Activated CD4-positive, alpha-beta T cell treated with anti-CD3 and anti-CD28 coated beads for 1 hour (primary cell): ENCODE measurements around the gene OTULINL.
A peak's percentile ranks its signal among the peaks of the same experiment; 100 is the strongest.

Source experiments
- DNase-seq: peaks from one replicate; pipeline ENCODE4 v3.0.0-alpha.2; 2020

OTULINL gene

DNA sequence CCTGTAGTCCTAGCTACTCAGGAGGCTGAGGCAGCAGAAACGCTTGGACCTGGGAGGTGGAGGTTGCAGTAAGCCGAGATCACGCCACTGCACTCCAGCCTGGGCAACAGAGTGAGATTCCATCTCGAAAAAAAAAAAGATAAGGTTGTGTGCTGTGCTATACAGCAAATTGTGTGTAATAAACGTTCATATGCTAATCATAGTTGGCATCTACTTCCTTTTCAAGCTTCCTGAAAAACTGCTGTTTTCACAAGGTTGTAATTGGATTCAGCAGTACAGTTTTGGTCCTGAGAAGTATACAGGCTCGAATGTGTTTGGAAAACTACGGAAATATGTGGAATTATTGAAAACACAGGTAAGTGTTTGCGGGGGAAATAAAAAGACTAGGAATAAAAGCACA lies 25.5 kb downstream of the OTULINL start:
- DNase-seq, result no peak

DNA sequence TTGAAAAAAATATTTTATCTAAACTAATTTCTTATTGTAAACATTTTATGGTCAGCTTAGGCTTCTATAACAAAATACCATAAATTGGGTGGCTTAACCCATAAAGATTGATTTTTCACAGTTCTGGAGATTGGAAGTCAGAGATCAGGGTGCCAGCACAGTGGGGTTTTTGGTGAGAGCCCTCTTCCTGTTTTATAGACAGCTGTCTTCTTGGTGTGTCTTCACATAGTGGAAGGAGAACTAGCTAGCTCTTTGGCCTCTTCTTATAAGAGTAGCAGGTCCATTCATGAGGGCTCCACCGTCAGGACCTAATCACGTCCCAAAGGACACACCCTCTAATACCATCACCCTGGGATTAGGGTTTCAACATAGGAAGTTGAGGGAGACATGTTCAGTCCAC lies 26.6 kb downstream of the OTULINL start:
- no peak for DNase-seq

DNA sequence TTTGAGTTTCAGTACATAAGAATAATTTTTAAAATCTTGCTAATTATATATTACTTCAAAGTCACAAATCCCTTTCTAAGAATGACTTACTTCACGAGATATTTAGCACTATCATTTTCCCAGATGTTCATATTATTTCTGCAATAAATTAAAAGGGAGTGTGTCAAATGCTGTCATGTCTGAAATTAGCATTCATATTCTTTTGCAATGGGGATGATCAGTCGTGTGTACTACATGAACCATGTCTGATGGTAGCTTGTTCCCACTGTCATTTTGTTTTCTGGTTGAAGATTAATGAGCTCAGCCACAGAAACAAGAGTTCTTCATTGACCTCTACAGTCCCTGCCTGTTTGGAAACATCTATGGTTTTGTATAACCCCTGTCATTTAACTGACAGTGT lies 30.1 kb downstream of the OTULINL start:
- no peak for DNase-seq

DNA sequence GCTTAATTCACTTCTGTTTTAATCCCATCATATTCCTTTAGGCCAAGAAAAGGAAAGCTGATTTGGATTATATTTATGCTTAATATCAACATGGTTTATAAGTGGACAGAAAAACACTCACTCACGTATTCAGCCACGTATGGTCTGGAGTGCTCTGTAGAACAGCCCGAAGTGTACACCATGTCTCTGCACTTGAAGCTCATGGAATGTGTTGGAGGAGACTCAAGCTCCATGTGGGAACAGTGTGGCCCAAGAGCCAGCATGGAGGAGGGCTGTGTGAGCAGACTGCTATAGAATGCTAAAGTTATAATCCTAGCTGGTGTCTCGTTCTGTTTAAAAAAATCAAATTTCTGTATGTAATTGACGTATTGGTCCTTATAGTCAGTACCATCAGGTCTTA lies 32.9 kb downstream of the OTULINL start:
- no peak for DNase-seq

DNA sequence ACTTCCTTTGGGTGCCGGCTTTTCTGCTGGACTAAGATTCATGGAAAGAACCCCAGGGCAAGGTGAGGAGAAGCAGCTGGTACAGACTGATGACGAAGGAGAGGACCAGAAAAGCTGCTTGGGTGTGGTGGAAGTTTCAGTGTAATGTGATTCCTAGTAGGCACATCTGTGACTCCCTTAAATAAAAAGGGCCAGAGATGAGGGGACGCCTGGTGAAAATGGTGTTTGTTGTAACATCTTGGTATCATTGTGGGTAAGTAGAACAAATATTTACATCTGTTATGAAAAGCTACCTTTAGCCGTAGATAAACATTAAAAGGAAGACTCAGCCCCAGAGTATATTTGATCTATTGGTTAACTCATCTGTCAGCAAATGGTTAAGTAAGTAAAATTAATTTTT lies 33.8 kb downstream of the OTULINL start:
- DNase-seq, result no peak

DNA sequence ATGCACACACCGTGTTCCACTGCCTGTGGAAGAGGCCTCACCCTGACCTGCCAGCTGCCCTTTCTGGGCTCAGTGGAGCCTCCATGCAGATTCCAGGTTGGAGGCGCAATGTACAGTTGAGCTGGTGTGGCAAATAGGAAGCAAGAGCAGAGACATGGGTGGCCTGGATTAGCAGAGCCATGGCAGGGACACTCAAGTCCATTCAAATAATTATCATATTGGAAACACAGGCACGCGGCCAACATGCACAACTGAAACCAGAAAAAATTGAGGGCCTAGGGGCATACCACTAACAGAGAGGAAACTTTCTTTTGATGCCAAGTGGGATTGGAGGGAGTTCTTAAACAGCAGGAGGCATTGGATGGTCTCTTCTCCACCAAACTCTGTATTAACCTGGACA lies 35.8 kb downstream of the OTULINL start:
- DNase-seq, result no peak

DNA sequence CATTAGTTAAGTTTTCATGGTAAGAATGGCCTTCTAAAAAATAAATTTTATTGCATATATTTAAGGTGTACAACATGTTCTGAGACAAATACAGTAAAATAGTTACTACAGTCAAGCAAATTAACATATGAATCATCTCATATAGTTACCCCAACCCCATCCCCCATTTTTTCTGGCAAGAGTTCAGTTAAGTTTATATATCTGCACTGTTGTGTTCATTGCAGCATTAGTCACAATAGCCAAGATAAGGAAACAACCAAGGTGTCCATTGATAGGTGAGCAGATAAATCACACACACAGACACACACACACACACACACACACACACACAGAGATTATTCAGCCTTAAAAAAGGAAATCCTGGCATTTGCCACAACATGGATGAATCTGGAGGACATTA lies 45.7 kb downstream of the OTULINL start:
- DNase-seq, result no peak

DNA sequence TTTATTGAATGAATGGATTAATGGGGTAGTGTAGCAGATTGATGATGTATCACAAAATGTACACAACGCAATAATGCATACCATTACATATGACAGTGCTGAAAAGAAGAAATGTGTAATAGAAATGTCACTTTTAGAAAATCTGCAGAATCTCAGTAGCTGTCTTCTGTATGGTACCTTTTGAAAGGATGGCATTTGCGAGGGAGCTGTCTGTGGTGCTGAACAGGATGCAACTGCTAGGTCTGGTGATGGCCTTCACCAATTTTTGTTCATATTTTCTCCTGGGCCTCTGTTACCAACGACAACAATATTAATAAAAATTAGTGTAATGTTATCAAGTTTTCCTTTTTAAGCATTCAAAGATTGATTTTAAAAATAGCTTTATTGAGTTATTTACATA lies 46.8 kb downstream of the OTULINL start:
- peak; percentile 23 for DNase-seq

DNA sequence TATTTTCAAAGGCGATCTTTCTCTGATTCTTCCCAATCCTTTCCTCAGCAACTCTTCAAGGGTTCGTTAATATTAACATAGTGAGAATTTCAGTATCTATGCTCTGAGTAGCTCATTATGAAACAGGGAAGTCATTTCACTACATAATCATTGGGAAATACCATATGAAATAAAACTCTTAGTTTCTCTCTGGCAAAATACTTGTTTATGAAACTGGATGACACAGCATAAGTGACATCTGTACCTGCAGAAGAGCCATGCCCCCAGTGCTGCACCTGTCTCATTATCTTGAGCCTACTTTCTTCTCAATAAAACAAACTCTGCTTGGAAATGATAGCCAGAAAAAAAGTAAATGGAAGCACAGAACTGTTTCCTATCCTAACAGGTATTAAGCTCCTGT lies 49.1 kb downstream of the OTULINL start:
- no peak for DNase-seq

DNA sequence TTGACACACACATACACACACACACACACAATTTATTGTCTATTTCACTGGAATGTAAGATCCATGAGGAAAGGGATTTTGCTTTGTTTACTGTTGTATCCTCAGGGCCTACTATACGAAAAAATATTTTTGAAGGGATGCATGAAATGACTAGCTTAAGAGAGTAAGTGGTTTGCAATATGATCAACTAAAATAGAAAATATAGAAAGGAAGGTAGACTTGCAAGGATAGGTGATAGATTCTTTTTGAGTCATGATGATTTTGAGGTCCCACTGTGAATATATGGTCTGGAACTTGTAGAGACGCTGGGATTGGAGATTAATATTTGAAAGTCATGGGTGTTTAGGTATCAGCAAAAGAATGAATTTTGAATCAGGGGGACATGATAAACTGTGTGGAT lies 54.1 kb downstream of the OTULINL start:
- DNase-seq, result no peak

DNA sequence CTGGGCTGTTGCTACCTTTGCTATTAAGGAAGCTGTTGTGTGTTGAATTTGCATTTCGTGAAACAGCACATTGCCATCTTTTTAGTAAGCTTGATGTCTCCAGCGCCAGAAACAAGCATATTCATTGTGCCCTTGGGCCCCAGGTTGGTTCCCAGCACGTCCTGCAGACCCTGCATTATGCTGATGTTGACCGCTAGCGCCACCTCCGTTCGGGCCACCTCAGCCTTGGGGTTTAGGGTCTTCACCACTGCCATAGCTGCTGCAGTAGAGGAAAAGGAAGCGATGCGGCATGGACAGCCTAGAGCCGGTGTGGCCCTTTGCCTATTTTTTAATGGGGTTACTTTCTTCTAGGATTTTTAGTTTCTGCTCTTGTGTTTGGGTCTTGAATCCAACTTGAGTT lies 59.2 kb downstream of the OTULINL start:
- DNase-seq, result no peak

DNA sequence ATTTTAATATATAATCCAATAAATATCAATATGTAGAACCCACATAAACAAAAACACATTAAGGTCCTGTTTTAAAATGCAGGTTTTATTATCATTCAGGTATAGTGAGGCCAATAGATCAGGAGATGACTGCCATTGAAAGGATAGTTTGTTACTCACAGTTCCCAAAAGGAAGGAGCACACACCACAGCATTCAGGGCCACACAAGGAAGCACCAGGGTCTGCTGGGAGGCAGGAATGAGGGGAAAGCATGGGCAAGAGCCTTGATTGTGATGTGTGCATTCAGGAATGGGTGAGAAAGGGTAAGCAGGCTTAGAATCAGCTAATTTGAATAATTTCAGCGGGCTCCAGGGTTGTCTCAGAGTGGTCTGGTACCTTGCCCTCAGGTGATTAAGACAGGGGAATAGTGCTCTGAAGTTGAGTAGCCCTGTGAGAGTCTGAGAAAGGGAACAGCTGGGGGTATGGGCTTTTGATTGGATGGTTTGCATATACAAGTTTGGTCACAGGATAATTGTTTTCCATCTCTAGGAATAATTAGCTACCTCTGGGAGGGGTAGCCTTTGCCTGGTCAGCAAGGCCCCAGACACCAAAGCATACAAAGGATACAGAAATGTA lies 63.1 kb downstream of the OTULINL start:
- no peak for DNase-seq

DNA sequence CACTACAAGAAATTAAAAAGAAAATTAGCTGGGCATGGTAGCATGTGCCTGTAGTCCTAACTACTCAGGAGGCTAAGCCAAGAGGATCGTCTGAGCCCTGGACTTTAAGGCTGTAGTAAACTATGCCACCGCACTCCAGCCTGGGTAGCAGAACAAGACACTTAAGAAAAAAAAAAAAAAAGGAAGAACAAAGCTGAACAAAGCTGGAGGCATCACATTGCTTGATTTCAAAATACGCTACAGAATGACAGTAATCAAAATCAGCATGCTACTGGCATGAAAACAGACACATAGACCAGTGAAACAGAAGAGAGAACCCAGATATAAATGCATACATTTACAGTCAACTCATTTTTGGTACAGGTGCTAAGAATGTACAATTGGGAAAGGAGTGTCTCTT lies 68.5 kb downstream of the OTULINL start:
- DNase-seq, result no peak

DNA sequence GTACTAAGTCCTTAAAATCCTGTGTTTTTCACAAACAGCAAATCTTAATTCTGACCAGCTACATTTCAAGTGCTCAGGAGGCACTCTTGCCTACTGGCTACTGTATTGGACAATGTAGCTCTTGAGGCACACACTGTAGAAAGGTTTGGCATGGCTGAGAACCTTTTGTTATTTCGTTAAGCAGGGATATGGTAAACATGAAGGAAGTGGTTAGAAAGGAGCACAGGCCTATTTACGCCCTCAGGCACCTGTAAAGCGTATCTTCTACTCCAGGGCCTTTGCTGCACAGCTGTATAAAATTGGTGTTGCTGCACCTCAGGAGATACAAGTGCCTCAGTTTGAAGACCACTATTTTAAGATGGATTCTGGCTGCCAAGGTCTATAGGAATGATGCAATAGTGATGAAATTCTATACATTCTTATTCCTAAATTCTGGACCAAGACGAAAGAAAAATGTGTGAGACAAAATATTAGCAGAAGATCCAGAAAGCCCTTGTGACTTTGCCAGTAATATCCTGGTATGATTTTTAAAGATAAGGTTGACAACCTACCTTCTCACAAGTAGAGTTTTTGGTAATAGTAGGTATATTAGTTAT lies 73.7 kb downstream of the OTULINL start:
- DNase-seq, result no peak

DNA sequence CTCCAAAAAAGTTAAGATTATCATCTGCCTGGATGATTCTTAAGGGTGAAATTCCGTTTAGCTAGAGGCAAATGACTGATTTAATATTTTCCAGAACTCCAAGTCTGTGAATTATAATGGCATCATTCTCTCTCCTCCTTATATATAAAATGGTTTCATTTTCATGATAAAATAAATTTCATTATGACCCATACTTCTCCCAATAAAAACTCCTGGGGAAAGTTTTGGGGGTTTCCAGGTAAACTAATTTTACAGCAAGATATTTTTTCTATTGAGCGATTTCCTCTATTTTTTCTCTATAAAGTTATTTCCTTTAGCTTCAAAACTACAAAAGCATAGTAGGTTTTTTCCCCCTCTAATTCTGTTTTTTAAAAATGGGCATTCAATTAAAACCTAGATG lies 75.3 kb downstream of the OTULINL start:
- no peak for DNase-seq

DNA sequence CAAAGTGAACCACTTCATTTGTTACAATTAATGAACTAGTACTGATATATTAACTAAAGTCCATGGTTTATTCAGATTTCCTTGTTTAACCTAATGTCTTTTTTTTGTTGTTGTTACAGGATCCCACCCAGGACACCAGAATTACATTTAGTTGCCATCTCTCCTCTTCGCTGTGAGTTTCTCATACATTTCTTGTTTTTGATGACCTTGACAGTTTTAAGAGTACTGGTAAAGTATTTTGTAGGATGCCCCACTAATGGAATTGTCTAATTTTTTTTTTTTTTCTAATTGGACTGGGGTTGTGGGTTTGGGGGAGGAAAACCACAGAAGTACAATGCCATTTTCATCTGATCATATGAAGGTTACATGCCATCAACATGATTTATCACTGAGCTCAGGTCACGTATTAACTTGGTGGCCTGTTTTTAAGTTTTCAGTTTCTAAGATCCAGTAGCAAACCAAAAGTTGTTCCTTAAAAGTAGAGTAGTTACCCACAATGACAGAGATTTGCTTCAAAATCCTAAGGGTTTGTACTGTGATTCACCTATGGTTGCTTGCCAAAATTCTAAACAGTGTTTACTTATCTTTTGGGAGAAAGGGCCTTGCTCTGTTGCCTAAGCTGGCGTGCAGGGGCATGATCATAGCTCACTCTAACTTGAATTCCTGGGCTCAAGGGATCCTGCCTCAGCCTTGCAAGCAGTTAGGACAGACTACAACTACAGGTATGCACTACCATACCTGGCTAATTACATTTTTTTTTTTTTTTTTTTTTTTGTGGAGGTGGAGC lies 78.4 kb downstream of the OTULINL start:
- no peak for DNase-seq

DNA sequence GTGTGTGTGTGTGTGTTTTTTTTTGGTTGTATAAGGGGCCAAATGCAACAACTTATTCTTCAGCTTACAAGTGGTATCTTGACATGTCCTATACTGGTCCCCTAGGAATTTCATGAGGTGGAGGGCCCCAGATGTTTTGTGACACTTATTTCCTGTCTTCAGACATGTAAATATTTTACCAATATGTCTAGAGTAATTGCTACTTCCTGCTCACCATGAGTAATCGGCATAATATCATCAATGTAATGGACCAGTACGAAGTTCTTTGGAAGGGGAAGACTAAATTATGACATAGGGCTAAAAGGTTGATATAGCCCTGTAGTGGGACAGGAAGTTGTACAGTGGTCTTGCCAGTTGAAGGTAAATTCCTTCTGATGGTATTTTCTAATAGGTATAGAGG lies 79.2 kb downstream of the OTULINL start:
- DNase-seq, result no peak
